NCI-H2171 treated with DMSO at 0.1 percent for 48 hours (cell line): Measurements from ENCODE around the gene PASD1.

ENCODE experiments used
- DNase-seq: peaks from one replicate; lab custom pipeline; 2025; lab: John Stamatoyannopoulos, UW

The PASD1 gene

GRCh38 chrX:151701531-151701930, 138.1 kb downstream of the PASD1 start:
- DNase-seq = no peak

- no peak for DNase-seq
Measured at GRCh38 chrX:151702026-151702714, 138.7 kb downstream of the PASD1 start.

DNA sequence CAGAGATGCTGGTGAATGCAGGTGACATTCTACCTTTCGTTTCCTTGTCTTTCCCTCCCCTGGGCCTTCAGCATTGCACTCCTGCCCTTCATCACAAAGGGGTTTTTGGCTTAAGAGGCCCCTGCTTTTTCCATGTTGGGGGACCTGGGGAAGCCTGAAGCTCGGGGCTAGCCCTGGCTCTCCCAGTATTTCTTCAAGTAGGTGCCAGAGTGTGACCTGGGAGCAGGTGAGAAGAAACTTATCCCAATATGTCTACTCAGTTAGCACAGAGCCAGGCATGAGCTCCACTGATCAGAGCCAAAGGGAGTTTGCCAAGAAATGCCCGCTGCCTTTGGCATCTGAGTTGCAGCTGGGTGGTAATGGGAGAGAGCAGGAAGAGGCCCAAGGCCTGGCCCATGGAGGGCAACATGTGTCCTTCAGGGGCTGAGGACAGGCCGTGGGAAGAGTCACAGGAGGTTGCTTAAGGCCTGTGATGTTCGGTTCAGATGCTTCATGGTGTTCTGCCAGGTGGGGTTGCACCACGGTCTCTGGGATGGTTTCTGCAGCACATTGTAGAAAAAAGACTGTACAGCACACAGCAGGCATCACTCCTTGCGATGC, 139.4 kb downstream of the PASD1 start:
- no peak for DNase-seq

DNA sequence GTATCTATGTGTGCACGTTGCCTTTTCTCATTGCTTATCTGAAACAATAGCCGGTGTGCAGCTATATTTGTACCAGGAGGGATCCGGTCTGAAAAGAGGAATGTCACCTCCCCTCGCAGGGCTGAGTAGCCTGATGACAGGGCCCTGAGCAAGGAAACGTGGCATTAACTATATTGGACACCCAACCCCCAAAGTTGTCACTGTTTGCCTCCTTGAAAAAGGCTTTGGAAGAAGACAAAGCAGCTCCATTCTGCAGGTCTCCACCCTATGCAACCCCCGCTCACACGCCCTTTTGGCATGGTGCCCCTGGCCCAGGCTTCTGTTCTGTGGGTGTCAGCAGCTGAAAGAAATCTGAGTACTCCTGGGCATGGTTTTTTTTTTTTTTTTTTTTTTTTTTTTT, 140.0 kb downstream of the PASD1 start:
- DNase-seq = peak; percentile 84

DNA sequence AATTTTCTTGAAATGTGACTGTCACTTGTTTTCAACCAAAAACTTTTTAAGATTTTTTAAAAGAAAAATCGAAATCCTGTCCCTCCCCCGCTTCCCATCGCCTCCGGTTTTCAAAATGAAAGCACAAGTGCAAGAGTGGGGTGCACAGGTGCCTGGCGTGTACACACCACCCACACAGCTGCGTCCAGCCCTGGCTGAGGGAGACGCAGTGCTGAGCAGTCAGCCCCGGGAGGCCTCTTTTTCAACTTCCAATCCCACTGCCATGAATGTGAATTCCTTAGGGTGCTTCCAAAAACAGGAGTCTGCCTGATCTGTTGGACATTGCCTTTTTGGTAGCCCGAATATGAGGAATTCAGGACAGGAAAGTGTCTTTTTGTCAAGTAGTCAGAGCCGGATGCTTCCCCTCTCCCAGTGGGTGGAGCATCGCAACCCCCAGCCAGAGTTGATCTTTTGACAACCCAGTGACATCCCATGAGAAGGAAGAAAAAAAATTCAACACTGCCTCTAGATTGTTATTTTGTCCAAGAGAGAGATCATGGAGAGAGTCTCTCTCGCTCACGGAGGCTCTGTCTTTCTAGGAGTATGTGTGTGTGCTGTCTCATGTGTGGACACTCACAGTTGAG, 140.7 kb downstream of the PASD1 start:
- peak; percentile 75 for DNase-seq

DNA sequence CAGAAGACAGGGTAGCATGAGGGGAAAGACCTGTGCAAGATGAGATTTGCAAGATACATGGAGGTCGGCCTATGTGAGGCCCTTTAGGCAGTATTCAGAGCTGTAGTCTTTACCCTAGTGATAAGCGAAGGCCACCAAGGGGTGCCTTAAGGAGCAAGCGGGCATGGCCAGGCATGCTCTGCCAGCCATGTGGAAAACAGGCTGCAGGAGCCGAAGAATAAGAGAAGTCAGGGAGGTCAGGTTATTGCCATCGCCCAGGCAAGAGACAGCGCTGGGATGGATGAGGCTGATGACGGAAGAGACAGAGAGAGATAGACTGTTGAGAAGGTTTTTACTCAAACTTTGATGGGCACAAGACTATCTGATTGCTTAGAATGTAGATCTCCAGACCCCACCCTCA, 145.3 kb downstream of the PASD1 start:
- no peak for DNase-seq

DNA sequence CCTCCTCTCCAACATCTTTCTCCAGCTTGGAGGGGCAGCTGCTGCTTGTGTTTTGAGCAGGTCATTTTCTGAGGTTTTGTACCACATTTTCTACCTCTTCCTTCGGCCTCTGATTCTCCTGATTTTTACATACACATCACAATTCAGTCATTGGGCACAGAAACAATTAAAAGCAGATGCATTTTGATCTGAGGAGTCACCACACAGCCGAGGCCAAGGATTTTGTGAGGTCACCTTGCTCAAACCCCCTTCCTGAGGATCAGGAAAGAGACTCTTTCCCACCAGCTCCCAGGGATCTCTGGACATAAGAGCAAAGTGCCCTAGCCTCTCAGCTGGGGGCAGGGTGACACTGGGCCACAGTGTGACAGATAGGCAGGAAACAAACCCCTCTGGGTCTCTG, 147.0 kb downstream of the PASD1 start:
- no peak for DNase-seq

DNA sequence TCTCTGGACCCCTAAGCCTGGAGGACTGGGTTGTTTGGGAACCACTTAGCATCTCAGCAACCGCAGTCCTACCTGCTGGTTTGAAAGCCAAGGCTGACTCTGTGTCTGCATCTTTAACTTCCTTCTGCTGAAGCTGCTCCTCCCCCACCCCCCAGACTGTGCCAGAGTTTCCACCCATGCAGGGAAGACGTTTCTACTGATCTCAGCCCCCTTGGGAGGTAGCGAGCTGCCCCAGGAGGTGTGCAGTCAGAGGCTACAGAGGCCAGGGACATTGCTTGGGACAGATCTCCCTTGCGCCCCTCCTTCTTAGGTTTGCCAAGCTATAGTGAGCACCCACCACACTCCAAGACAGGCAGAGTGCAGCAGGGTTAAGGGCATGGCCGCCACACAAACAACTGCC, 147.7 kb downstream of the PASD1 start:
- no peak for DNase-seq

DNA sequence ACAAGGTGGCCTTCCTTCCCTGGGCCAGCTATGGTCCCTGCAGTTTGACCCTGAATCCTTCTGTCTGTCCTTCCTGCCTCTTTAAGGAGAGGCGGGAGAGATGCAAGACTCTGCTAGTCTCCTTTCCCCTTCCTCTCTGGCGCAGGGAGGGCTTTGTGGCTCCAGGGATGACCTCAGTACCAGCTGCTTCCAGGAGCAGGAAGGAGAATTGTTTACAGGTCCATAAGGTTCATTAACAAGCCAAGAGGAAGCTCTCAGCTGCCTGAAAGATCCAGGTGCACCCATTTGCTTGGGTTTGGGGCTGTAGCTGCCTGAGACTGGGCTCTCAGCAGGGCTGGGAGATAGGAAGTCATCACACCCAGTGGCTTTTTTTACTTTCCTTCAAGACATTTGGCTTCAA, 148.3 kb downstream of the PASD1 start:
- DNase-seq = peak; percentile 43

- DNase-seq = peak; percentile 37
Measured at GRCh38 chrX:151712253-151712652, 148.8 kb downstream of the PASD1 start.

DNA sequence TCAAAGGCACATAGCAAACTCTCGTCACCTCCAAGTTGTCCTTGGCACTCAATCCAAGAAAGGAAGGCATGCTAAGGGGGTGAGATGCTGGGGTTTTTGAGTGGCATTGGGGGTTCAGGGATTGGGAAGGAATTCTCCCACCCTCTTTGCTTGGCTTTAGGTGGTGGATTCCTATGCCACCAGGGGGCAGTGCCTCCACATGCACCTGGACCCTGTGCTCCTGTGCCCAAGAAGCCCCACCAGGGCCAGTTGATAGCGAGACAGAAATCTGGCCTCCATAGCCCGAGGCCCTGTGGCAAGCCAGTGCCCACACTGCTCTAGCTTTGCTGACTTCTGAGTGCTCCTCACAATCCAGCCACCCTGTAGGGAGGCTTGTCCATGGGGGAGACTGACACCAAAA, 150.4 kb downstream of the PASD1 start:
- peak; percentile 13 for DNase-seq

- peak; percentile 42 for DNase-seq
Measured at GRCh38 chrX:151714362-151714761, 150.9 kb downstream of the PASD1 start.

GRCh38 chrX:151715752-151716151, 152.3 kb downstream of the PASD1 start, which contains the start of gene FATE1:
Gene FATE1 (plus strand): TSS chrX:151716035. CDS start chrX:151716120, 85 bp downstream.
- no peak for DNase-seq

DNA sequence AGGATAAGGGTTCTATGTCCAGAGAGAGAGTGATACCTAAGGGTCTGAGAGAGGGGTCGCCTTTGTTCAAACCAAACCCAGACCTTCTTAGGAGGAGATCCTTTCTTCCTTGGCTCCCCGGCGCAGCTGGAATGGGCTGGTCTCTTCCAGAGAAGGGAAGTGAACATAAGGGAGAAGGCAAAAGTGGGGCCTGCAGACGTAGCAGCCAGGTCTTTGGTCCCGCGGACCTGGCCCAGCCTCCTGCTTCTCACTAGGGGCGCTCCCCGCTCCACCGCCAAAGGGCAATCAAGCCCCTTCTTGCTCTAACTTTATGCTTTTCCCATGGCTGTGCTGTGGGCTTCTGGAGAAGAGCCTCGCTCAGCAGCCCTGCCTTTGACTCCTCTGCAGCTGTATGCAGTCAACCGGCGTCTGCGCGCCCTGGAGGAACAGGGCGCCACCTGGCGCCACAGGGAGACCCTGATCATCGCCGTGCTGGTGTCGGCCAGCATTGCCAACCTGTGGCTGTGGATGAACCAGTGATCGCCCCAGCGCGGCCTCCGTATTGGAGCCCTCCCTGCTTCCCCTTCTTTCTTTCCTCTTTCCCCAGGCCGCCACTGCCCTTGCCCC, 158.9 kb downstream of the PASD1 start:
- no peak for DNase-seq

GRCh38 chrX:151723156-151723760, 159.8 kb downstream of the PASD1 start:
- DNase-seq = no peak

- DNase-seq = peak; percentile 42
Measured at GRCh38 chrX:151724563-151725337, 161.3 kb downstream of the PASD1 start.

- DNase-seq = no peak
Measured at GRCh38 chrX:151725338-151725614, 161.8 kb downstream of the PASD1 start.
